ENCODE measurements around the gene PCDHB15. TPM values are rescaled to one million over a fixed set of nuclear protein-coding genes. Genes with fewer than 3 reads are reported as not detected.

PCDHB15 gene
- total and polyA plus RNA-seq, 9 donors, result 3.4 to 17.0 (median 8.5) TPM

DNA sequence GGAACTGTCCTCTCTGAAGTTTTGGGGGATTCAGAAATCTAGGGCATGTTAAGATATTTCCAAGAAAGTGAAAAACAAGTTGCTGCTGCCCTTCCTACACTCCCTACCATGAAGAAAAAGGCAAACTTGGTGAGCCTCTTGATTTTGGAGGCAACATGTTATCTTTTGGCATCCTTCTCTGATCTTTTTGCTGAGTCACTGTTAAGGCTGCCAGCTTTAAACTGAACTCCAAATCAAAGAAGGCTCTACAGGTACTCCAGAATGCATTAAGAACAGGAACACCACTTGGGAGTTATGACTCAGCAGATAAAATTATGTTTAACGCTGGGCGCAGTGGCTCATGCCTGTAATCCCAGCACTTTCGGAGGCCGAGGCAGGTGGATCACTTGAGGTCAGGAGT, 24.0 kb downstream of the PCDHB15 start:
- Histone ChIP-seq H3K9me3 (peaks cover 13 to 37% of the 10 kb centered on the region in 2 donors), H3K4me3 (no peak overlapping the region), H3K27me3 (no peaks in the 10 kb centered on the region), H3K4me1 (ENCODE audit: insufficient read depth) (no peaks in the 10 kb centered on the region), H3K27ac (no peak overlapping the region), H3K36me3 (no peaks in the 10 kb centered on the region)
- 95 to 99% (median 98%) methylated on average over 4 of the region's 4 CpGs for WGBS, 3 donors
- TF ChIP-seq EP300 (IDR thresholded peaks at IDR 0.05), result no peak
- TF ChIP-seq POLR2A (IDR thresholded peaks at IDR 0.05), result no peak
- TF ChIP-seq, protein P1, sequence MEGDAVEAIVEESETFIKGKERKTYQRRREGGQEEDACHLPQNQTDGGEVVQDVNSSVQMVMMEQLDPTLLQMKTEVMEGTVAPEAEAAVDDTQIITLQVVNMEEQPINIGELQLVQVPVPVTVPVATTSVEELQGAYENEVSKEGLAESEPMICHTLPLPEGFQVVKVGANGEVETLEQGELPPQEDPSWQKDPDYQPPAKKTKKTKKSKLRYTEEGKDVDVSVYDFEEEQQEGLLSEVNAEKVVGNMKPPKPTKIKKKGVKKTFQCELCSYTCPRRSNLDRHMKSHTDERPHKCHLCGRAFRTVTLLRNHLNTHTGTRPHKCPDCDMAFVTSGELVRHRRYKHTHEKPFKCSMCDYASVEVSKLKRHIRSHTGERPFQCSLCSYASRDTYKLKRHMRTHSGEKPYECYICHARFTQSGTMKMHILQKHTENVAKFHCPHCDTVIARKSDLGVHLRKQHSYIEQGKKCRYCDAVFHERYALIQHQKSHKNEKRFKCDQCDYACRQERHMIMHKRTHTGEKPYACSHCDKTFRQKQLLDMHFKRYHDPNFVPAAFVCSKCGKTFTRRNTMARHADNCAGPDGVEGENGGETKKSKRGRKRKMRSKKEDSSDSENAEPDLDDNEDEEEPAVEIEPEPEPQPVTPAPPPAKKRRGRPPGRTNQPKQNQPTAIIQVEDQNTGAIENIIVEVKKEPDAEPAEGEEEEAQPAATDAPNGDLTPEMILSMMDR (IDR thresholded peaks at IDR 0.05), result no peak
- intact Hi-C loops (cut with DNase I), result no loop called here
- DNase-seq, result no peak

DNA sequence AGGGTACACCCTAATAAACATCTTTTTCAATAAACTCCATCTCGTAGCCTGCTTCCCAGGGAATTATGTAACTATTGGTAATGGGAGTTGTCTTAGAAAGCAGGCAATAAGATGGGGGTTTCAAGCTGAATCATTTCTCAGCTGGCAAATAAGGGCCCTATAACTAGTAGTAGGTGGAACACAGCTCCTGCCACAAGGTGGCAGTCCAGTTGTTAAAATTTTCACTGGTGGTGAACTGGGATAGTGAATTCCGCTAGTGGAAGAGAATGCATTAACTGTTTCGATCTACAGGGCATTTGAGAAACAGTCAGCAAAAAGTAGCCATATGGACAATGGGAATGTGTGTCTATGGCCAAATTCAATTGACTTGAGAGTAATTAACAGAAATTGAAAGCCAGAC, 27.7 kb downstream of the PCDHB15 start:
- Histone ChIP-seq H3K4me1 (ENCODE audit: insufficient read depth) (no peaks in the 10 kb centered on the region), H3K27me3 (no peaks in the 10 kb centered on the region), H3K27ac (no peak overlapping the region), H3K36me3 (no peaks in the 10 kb centered on the region), H3K4me3 (no peak overlapping the region), H3K9me3 (peaks cover 4 to 29% of the 10 kb centered on the region in 2 donors)
- 39 to 58% (median 53%) methylated on average over 3 of the region's 3 CpGs for WGBS, 3 donors
- TF ChIP-seq, protein P1 (IDR thresholded peaks at IDR 0.05), result no peak
- TF ChIP-seq POLR2A (IDR thresholded peaks at IDR 0.05) (no peak), EP300 (IDR thresholded peaks at IDR 0.05) (no peak)
- intact Hi-C loops (cut with DNase I), result no loop called here
- no peak for DNase-seq

DNA sequence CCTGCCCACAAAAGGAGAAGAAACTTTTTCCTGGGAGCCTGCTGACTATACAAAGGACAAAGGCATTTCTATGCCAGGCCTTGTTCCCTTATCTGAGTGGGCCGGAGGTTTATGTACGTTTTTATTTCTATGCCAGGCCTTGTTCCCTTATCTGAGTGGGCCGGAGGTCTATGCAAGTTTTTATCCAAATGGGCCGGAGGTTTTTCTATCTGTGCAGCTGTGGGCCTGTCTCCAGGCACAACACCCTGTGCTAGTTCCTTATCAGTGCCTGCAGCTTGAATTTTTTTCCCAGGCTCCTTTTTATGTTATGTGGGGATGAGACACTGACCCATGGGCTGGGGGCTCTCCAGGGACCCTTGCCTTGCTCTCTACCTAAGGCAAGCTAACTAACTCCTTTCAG, 53.2 kb downstream of the PCDHB15 start:
- intact Hi-C loops (cut with DNase I), result no loop called here
- H3K9me3 ChIP-seq, result peaks cover 0 to 21% of the 10 kb centered on the region in 2 donors
- no peak overlapping the region for H3K27ac ChIP-seq
- H3K36me3 ChIP-seq, result no peaks in the 10 kb centered on the region
- WGBS, 3 donors, result 75 to 88% (median 77%) methylated on average over 4 of the region's 4 CpGs
- H3K4me3 ChIP-seq, result no peak overlapping the region
- TF ChIP-seq POLR2A (IDR thresholded peaks at IDR 0.05) (no peak), EP300 (IDR thresholded peaks at IDR 0.05) (no peak)
- TF ChIP-seq, protein P1 (IDR thresholded peaks at IDR 0.05), result no peak
- no peaks in the 10 kb centered on the region for H3K4me1 ChIP-seq (ENCODE audit: insufficient read depth)
- DNase-seq, result no peak
- H3K27me3 ChIP-seq, result no peaks in the 10 kb centered on the region

Other genes starting within 250 kb of the PCDHB15 start
Only the 30 nearest of the 39 such genes appear.
- gene PCDHB2, start 150.8 kb upstream of the PCDHB15 start, total RNA-seq, result 1 to 10 TPM; 1.9 to 4.0 (median 3.3) TPM
- gene PCDHB2, start 150.8 kb upstream of the PCDHB15 start, polyA plus RNA-seq, result 1 to 10 TPM; 1.7 to 2.5 TPM
- gene PCDHB3, start 144.9 kb upstream of the PCDHB15 start, total RNA-seq, result 1 to 10 TPM; 2.5 to 4.1 (median 3.2) TPM
- gene PCDHB3, start 144.9 kb upstream of the PCDHB15 start, polyA plus RNA-seq, result 1 to 10 TPM; 1.4 to 2.3 TPM
- 10 to 100 TPM in 1 of 7 donors, 1 to 10 TPM in 6; 2.5 to 12.6 (median 6.9) TPM for gene PCDHB4, start 123.6 kb upstream of the PCDHB15 start, total RNA-seq
- 1 to 10 TPM; 4.2 to 5.0 TPM for gene PCDHB4, start 123.6 kb upstream of the PCDHB15 start, polyA plus RNA-seq
- 10 to 100 TPM in 5 of 7 donors, 1 to 10 TPM in 2; 7.3 to 16.2 (median 12.7) TPM for gene PCDHB5, start 110.2 kb upstream of the PCDHB15 start, total RNA-seq
- gene PCDHB5, start 110.2 kb upstream of the PCDHB15 start, polyA plus RNA-seq, result 1 to 10 TPM; 7.4 to 8.6 TPM
- 1 to 10 TPM in 6 of 7 donors, under 1 TPM in 1; 0.34 to 2.4 (median 2.0) TPM for gene PCDHB6, start 95.3 kb upstream of the PCDHB15 start, total RNA-seq
- gene PCDHB6, start 95.3 kb upstream of the PCDHB15 start, polyA plus RNA-seq, result 1 to 10 TPM; 1.1 TPM
- 1 to 10 TPM; 1.4 to 5.1 (median 4.0) TPM for gene PCDHB7, start 72.8 kb upstream of the PCDHB15 start, total RNA-seq
- gene PCDHB7, start 72.8 kb upstream of the PCDHB15 start, polyA plus RNA-seq, result 1 to 10 TPM; 2.2 to 3.0 TPM
- gene PCDHB8, start 67.6 kb upstream of the PCDHB15 start, total RNA-seq, result 1 to 10 TPM; 1.2 to 5.8 (median 2.9) TPM
- 1 to 10 TPM in 1 of 2 donors, under 1 TPM in 1; 0.42 to 1.2 TPM for gene PCDHB8, start 67.6 kb upstream of the PCDHB15 start, polyA plus RNA-seq
- 10 to 100 TPM in 2 of 7 donors, 1 to 10 TPM in 5; 5.6 to 11.1 (median 6.9) TPM for gene PCDHB16, start 63.0 kb upstream of the PCDHB15 start, total RNA-seq
- 1 to 10 TPM; 3.1 to 4.2 TPM for gene PCDHB16, start 63.0 kb upstream of the PCDHB15 start, polyA plus RNA-seq
- 1 to 10 TPM; 2.0 to 5.4 (median 3.8) TPM for gene PCDHB9, start 58.2 kb upstream of the PCDHB15 start, total RNA-seq
- 1 to 10 TPM; 1.5 to 3.3 TPM for gene PCDHB9, start 58.2 kb upstream of the PCDHB15 start, polyA plus RNA-seq
- 1 to 10 TPM; 2.7 to 5.2 (median 3.1) TPM for gene PCDHB10, start 53.0 kb upstream of the PCDHB15 start, total RNA-seq
- gene PCDHB10, start 53.0 kb upstream of the PCDHB15 start, polyA plus RNA-seq, result 1 to 10 TPM; 2.9 to 3.4 TPM
- 1 to 10 TPM; 2.5 to 9.2 (median 6.0) TPM for gene PCDHB11, start 45.8 kb upstream of the PCDHB15 start, total RNA-seq
- 1 to 10 TPM; 1.8 to 3.2 TPM for gene PCDHB11, start 45.8 kb upstream of the PCDHB15 start, polyA plus RNA-seq
- 1 to 10 TPM; 2.8 to 8.8 (median 6.9) TPM for gene PCDHB12, start 36.7 kb upstream of the PCDHB15 start, total RNA-seq
- 1 to 10 TPM; 2.8 to 2.9 TPM for gene PCDHB12, start 36.7 kb upstream of the PCDHB15 start, polyA plus RNA-seq
- 1 to 10 TPM; 3.9 to 5.9 (median 4.5) TPM for gene PCDHB13, start 31.5 kb upstream of the PCDHB15 start, total RNA-seq
- gene PCDHB13, start 31.5 kb upstream of the PCDHB15 start, polyA plus RNA-seq, result 1 to 10 TPM; 1.3 to 3.1 TPM
- gene PCDHB14, start 22.1 kb upstream of the PCDHB15 start, total RNA-seq, result 1 to 10 TPM; 3.8 to 7.2 (median 5.4) TPM
- 1 to 10 TPM; 3.8 to 4.5 TPM for gene PCDHB14, start 22.1 kb upstream of the PCDHB15 start, polyA plus RNA-seq
- 1 to 10 TPM in 1 of 7 donors, under 1 TPM in 3, not detected in 3; 0.40 to 1.4 (median 0.54) TPM for gene SLC25A2, start 58.7 kb downstream of the PCDHB15 start, total RNA-seq
- under 1 TPM in 1 of 2 donors, not detected in 1; 0.10 TPM for gene SLC25A2, start 58.7 kb downstream of the PCDHB15 start, polyA plus RNA-seq
- 100 to 1,000 TPM in 4 of 7 donors, 10 to 100 TPM in 3; 65.1 to 141 (median 102) TPM for gene TAF7, start 75.4 kb downstream of the PCDHB15 start, total RNA-seq
- 100 to 1,000 TPM in 1 of 2 donors, 10 to 100 TPM in 1; 96.4 to 136 TPM for gene TAF7, start 75.4 kb downstream of the PCDHB15 start, polyA plus RNA-seq
- 1 to 10 TPM in 3 of 7 donors, under 1 TPM in 4; 0.72 to 2.8 (median 1.00) TPM for gene PCDHGA1, start 85.1 kb downstream of the PCDHB15 start, total RNA-seq
- gene PCDHGA1, start 85.1 kb downstream of the PCDHB15 start, polyA plus RNA-seq, result under 1 TPM; 0.29 to 0.90 TPM
- gene PCDHGA2, start 93.4 kb downstream of the PCDHB15 start, total RNA-seq, result 10 to 100 TPM in 5 of 7 donors, 1 to 10 TPM in 2; 7.3 to 13.5 (median 12.0) TPM
- 1 to 10 TPM; 3.0 to 5.4 TPM for gene PCDHGA2, start 93.4 kb downstream of the PCDHB15 start, polyA plus RNA-seq
- gene PCDHGA3, start 98.4 kb downstream of the PCDHB15 start, total RNA-seq, result 1 to 10 TPM; 5.3 to 8.6 (median 5.9) TPM
- 1 to 10 TPM; 1.9 to 2.9 TPM for gene PCDHGA3, start 98.4 kb downstream of the PCDHB15 start, polyA plus RNA-seq
- gene PCDHGB1, start 104.7 kb downstream of the PCDHB15 start, total RNA-seq, result 1 to 10 TPM; 3.7 to 9.3 (median 5.5) TPM
- 1 to 10 TPM; 1.1 to 1.4 TPM for gene PCDHGB1, start 104.7 kb downstream of the PCDHB15 start, polyA plus RNA-seq
- gene PCDHGA4, start 109.6 kb downstream of the PCDHB15 start, total RNA-seq, result 1 to 10 TPM; 4.4 to 8.2 (median 6.6) TPM
- 1 to 10 TPM; 1.2 to 3.8 TPM for gene PCDHGA4, start 109.6 kb downstream of the PCDHB15 start, polyA plus RNA-seq
- gene PCDHGB2, start 114.6 kb downstream of the PCDHB15 start, total RNA-seq, result 10 to 100 TPM in 2 of 7 donors, 1 to 10 TPM in 5; 4.5 to 11.9 (median 9.3) TPM
- gene PCDHGB2, start 114.6 kb downstream of the PCDHB15 start, polyA plus RNA-seq, result 1 to 10 TPM; 1.9 to 4.3 TPM
- gene PCDHGA5, start 118.8 kb downstream of the PCDHB15 start, total RNA-seq, result 1 to 10 TPM; 4.5 to 9.5 (median 6.4) TPM
- 1 to 10 TPM; 1.7 to 3.2 TPM for gene PCDHGA5, start 118.8 kb downstream of the PCDHB15 start, polyA plus RNA-seq
- 1 to 10 TPM; 4.1 to 8.6 (median 5.6) TPM for gene PCDHGB3, start 124.8 kb downstream of the PCDHB15 start, total RNA-seq
- gene PCDHGB3, start 124.8 kb downstream of the PCDHB15 start, polyA plus RNA-seq, result 1 to 10 TPM; 1.1 to 2.1 TPM
- gene PCDHGA6, start 128.5 kb downstream of the PCDHB15 start, total RNA-seq, result 10 to 100 TPM in 3 of 7 donors, 1 to 10 TPM in 4; 6.7 to 14.5 (median 8.7) TPM
- 1 to 10 TPM; 3.6 to 4.2 TPM for gene PCDHGA6, start 128.5 kb downstream of the PCDHB15 start, polyA plus RNA-seq
- gene PCDHGA7, start 137.3 kb downstream of the PCDHB15 start, total RNA-seq, result 1 to 10 TPM; 4.2 to 8.6 (median 5.8) TPM
- gene PCDHGA7, start 137.3 kb downstream of the PCDHB15 start, polyA plus RNA-seq, result 1 to 10 TPM; 1.3 to 2.3 TPM
- gene PCDHGB4, start 142.3 kb downstream of the PCDHB15 start, total RNA-seq, result 10 to 100 TPM in 1 of 7 donors, 1 to 10 TPM in 6; 6.0 to 12.0 (median 8.8) TPM
- gene PCDHGB4, start 142.3 kb downstream of the PCDHB15 start, polyA plus RNA-seq, result 1 to 10 TPM; 2.1 to 3.1 TPM
- 1 to 10 TPM; 2.9 to 7.6 (median 3.8) TPM for gene PCDHGA8, start 147.2 kb downstream of the PCDHB15 start, total RNA-seq
- under 1 TPM; 0.37 to 0.41 TPM for gene PCDHGA8, start 147.2 kb downstream of the PCDHB15 start, polyA plus RNA-seq
- gene PCDHGB5, start 152.6 kb downstream of the PCDHB15 start, total RNA-seq, result 10 to 100 TPM; 13.2 to 19.7 (median 18.2) TPM
- gene PCDHGB5, start 152.6 kb downstream of the PCDHB15 start, polyA plus RNA-seq, result 1 to 10 TPM; 4.5 to 8.2 TPM
- gene PCDHGA9, start 157.4 kb downstream of the PCDHB15 start, total RNA-seq, result 10 to 100 TPM in 4 of 7 donors, 1 to 10 TPM in 3; 5.4 to 11.7 (median 10.6) TPM
- gene PCDHGA9, start 157.4 kb downstream of the PCDHB15 start, polyA plus RNA-seq, result 1 to 10 TPM; 2.3 to 5.2 TPM